ENCODE measurements around the gene FKBP1A.

- TF ChIP-seq CTCF (IDR thresholded peaks at IDR 0.05; ENCODE audit: extremely low read depth in 1 of 2, insufficient read depth in 1 of 2, low read depth in 1 of 2, low read length in 2 of 2) (no peak), MAX (IDR thresholded peaks at IDR 0.05; ENCODE audit: insufficient read depth, insufficient read length) (no peak), EZH2 (IDR thresholded peaks at IDR 0.05; ENCODE audit: borderline replicate concordance, low read depth, low read length, severe bottlenecking) (no peak), POLR2A (IDR thresholded peaks at IDR 0.05; ENCODE audit: low read depth, low read length) (no peak), JUN (IDR thresholded peaks at IDR 0.05; ENCODE audit: borderline replicate concordance, insufficient read depth, insufficient read length, low read depth) (no peak), POLR2AphosphoS5 (IDR thresholded peaks at IDR 0.05; ENCODE audit: insufficient read depth, low read depth, low read length) (no peak), GATA2 (IDR thresholded peaks at IDR 0.05; ENCODE audit: insufficient read depth, insufficient read length, low read depth, low read length) (no peak), MYC (IDR thresholded peaks at IDR 0.05; ENCODE audit: low read depth, low read length) (no peak), FOS (IDR thresholded peaks at IDR 0.05; ENCODE audit: borderline replicate concordance, insufficient read depth, low read length) (no peak)
Measured at GRCh38 chr20:1403624-1404023, 10.8 kb upstream of the FKBP1A start.

All from endothelial cell of umbilical vein (primary cell).